BE2C (cell line): ENCODE results near the gene MCC.

Experiments
- DNase-seq: peaks from one replicate; pipeline ENCODE4 v3.0.0-alpha.2; 2020
- H3K27me3 ChIP-seq: fragments of 250-450 bp; sonication (Bioruptor Pico); 2 replicates; pipeline ENCODE4 v1.5.1; 2020; ENCODE audit warnings: mild to moderate bottlenecking
- H3K36me3 ChIP-seq: fragments of 250-450 bp; sonication (Bioruptor Pico); 2 replicates; pipeline ENCODE4 v1.5.1; 2020; ENCODE audit warnings: mild to moderate bottlenecking
- H3K4me1 ChIP-seq: fragments of 250-450 bp; sonication (Bioruptor Pico); 2 replicates; pipeline ENCODE4 v1.5.1; 2020
- H3K4me3 ChIP-seq: 2 replicates; pipeline ENCODE4 v1.5.1; 2011; ENCODE audit warnings: low read depth, low read length
- H3K9me3 ChIP-seq: fragments of 250-450 bp; sonication (Bioruptor Pico); 2 replicates; pipeline ENCODE4 v1.5.1; 2020
- CTCF ChIP-seq: IDR thresholded peaks from 2 replicates; pipeline ENCODE4 v1.5.1; 2012; ENCODE audit warnings: mild to moderate bottlenecking, low read depth, low read length

MCC gene

GRCh38 chr5:113187906-113188305, 300.3 kb downstream of the MCC start:
- Histone ChIP-seq H3K36me3 (peaks cover 4% of the 10 kb centered on the region), H3K9me3 (no peaks in the 10 kb centered on the region), H3K4me1 (peaks cover 33% of the 10 kb centered on the region), H3K4me3 (no peak overlapping the region), H3K27me3 (no peaks in the 10 kb centered on the region)
- DNase-seq, result no peak
- no peak for TF ChIP-seq CTCF

- Histone ChIP-seq H3K4me1 (peaks cover 52% of the 10 kb centered on the region), H3K9me3 (no peaks in the 10 kb centered on the region), H3K27me3 (no peaks in the 10 kb centered on the region), H3K4me3 (no peak overlapping the region), H3K36me3 (no peaks in the 10 kb centered on the region; the same call in 1 of the 2 replicates)
- no peak for DNase-seq
- no peak for TF ChIP-seq CTCF
Observed at GRCh38 chr5:113186061-113186460, 302.2 kb downstream of the MCC start.

GRCh38 chr5:113183694-113184093, 304.6 kb downstream of the MCC start:
- Histone ChIP-seq H3K4me3 (no peak overlapping the region), H3K27me3 (no peaks in the 10 kb centered on the region), H3K4me1 (peaks cover 70% of the 10 kb centered on the region), H3K36me3 (no peaks in the 10 kb centered on the region), H3K9me3 (no peaks in the 10 kb centered on the region)
- DNase-seq, result no peak
- TF ChIP-seq CTCF, result no peak

DNA sequence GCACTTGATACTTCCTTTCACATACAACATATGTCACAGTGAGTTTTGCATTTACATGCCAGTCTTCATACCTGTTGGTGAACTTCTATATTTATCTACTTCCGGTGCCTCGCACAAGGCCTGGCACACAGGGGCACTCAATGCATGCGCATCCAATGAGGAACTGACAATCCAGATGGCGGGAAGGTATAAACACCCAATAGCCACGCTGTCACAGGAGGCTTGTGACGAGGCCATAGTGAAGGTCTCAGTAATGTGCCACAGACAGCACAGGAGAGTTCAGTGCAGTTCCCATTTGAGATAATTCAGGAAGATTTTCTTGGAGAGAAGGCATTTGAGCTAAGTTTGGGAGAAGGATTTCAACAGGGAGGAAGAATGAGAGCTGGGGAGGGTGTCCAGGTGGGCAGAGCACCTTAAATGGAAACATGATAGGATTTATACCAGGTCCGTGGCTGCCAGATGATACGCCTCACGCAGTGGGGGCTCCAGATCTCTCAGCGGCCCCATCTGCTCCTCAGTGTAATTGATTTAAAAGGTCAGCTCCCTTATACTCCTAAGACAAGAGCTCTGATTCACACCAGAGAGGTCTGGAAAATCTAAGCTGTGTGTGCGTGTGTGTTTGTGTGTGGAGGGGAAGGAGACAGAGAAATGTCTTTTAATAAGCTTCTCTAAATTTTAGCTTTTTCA, 305.5 kb downstream of the MCC start:
- Histone ChIP-seq H3K27me3 (no peaks in the 10 kb centered on the region), H3K9me3 (no peaks in the 10 kb centered on the region), H3K36me3 (no peaks in the 10 kb centered on the region), H3K4me3 (no peak overlapping the region), H3K4me1 (peaks cover 74% of the 10 kb centered on the region)
- no peak for TF ChIP-seq CTCF
- peak; percentile 40 for DNase-seq

DNA sequence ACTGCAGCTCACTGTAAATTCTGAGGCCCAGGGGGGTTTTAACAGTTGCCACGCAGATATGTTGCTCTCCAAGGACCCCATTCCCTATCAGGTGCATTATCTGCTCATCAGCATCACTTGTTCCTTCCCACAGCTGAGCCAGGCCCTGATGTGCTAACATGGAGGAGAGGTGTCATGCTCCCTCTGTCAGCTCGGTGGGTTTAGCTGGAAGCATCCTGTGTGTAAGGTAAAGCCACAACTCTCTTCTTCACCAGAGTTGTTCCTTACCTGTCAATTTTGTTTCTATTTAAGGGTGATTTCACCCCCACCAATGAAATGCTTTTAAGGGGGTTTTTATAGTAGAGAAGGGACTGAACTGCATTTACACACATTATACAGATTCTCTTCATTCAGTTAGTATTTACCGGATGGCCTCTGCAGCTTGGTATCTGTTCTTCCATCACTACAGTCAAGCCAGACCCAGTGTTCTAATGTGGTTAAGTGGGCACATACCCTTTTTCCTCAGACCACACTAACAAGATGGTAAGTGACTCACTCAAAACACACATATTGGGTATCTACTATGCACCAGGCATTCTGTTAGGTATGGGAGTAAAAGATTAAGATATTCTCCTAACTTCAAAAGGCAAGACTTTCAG, 306.3 kb downstream of the MCC start:
- Histone ChIP-seq H3K36me3 (no peaks in the 10 kb centered on the region), H3K27me3 (no peaks in the 10 kb centered on the region), H3K4me3 (no peak overlapping the region), H3K9me3 (no peaks in the 10 kb centered on the region), H3K4me1 (peaks cover 77% of the 10 kb centered on the region)
- peak; percentile 44 for DNase-seq
- no peak for TF ChIP-seq CTCF

- Histone ChIP-seq H3K36me3 (0 out of 2 replicates have a peak, but pooled peaks cover 3% of the 10 kb centered on the region), H3K4me3 (no peak overlapping the region), H3K27me3 (no peaks in the 10 kb centered on the region), H3K9me3 (no peaks in the 10 kb centered on the region), H3K4me1 (peaks cover 77% of the 10 kb centered on the region)
- no peak for DNase-seq
- TF ChIP-seq CTCF, result no peak
Observed at GRCh38 chr5:113181409-113181808, 306.8 kb downstream of the MCC start.
